Measurements from ENCODE around the gene TSPAN17. TPM values are rescaled to one million over a fixed set of nuclear protein-coding genes. Genes with fewer than 3 reads are reported as not detected.

TSPAN17 gene
- total RNA-seq, 5 donors from 2014 or later (not counting 1 experiment from before 2014, with no cell fraction given): 20.2 to 39.3 (median 30.0) TPM

DNA sequence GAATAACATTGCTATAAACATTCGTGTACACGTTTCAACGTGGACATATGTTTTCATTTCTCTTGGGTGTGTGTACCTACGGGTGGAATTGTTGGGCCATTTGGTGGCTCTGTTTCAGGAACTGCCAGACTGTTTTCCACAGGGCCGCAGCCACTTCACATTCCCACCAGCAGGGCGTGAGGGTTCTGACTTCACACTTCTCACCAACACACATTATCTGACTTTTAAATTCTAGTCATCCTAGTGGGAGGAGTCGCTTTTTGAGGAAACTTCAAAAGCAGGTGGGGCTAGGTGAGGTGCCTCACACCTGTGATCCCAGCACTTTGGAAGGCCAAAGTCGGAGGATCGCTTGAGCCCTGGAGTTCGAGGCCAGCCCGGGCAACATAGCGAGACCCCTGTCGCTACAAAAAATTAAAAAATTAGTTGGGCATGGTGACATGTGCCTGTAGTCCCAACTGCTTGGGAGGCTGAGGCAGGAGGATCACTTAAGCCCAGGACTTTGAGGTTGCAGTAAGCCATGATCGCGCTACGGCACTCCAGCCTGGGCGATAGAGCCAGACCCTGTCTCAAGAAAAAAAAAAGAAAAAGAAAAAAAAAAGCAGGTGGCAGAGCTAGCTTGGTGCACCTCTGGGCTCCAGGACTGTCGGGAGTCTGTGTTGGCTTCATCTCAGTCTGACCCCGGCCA lies 28.5 kb downstream of the TSPAN17 start:
- peaks cover 42 to 54% of the 10 kb centered on the region in 2 donors for H3K27me3 Mint-ChIP-seq

DNA sequence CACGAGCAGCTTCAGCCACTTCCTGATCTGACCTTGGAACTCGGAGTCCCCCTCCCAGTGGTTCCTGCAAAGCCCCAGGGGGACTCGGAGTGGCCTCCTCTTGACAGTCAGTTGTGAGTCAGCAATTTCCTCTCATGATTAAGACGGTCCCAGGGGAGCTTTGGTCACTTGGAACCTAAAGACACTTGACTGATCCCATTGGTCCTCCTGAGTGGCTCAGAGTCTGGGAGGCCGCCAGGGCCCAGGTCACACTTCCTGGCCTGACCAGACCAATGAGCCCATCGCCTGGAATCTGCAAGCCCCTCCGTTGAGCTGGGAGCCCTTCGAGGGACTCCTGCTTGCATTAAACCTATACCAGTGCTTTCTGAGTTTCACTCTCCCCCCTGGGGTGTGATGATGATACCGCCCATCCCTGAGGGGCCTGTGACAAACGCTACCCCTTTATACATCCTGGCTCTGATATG lies 29.1 kb downstream of the TSPAN17 start:
- H3K27ac Mint-ChIP-seq: no peak overlapping the region
- no peak overlapping the region for H3K27ac ChIP-seq (ENCODE audit: low read length)
- no peaks in the 10 kb centered on the region for H3K36me3 Mint-ChIP-seq
- WGBS (ENCODE audit: insufficient coverage): 50% methylated on average over 8 of the region's 10 CpGs
- no peaks in the 10 kb centered on the region for H3K4me1 Mint-ChIP-seq
- no peak overlapping the region for H3K4me3 ChIP-seq (ENCODE audit: control insufficient read depth in 1 of 2, extremely low read depth in 1 of 2, low read length in 1 of 2)
- H3K4me1 ChIP-seq (ENCODE audit: control insufficient read depth in 1 of 2, extremely low read depth in 1 of 2, insufficient read depth in 2 of 2, low read length in 2 of 2): peaks cover 0 to 6% of the 10 kb centered on the region in 2 experiments
- ChIA-PET POLR2A (no interaction called here), CTCF (interaction anchor here in 1 of 2 donors (0.7 to 1.3 kb wide), 2 partner anchors 16 to 1551 kb away, joined by 3 read pairs; no protein-coding TSS in a partner anchor)
- H3K27me3 Mint-ChIP-seq: peaks cover 39 to 52% of the 10 kb centered on the region in 2 donors
- no peaks in the 10 kb centered on the region for H3K9me3 ChIP-seq
- H3K36me3 ChIP-seq (ENCODE audit: control insufficient read depth in 2 of 2, extremely low read depth in 1 of 2, insufficient read depth in 1 of 2, low read length in 1 of 2): no peaks in the 10 kb centered on the region
- H3K27me3 ChIP-seq (replicated peaks in 1 of 2; ENCODE audit: control insufficient read depth in 2 of 2, extremely low read depth in 1 of 2, insufficient read depth in 2 of 2, low read length in 1 of 2): peaks cover 9 to 74% of the 10 kb centered on the region in 2 experiments
- DNase-seq (no peak), ATAC-seq (replicated peaks in 1 of 4) (no peak)
- no peak overlapping the region for H3K4me3 Mint-ChIP-seq
- H3K9me3 Mint-ChIP-seq: no peaks in the 10 kb centered on the region

More for the DNA sequence above, 28.5 kb downstream of the TSPAN17 start:
- no peaks in the 10 kb centered on the region for H3K36me3 Mint-ChIP-seq
- Histone ChIP-seq H3K27me3 (replicated peaks in 1 of 2; ENCODE audit: control insufficient read depth in 2 of 2, extremely low read depth in 1 of 2, insufficient read depth in 2 of 2, low read length in 1 of 2) (peaks cover 6 to 72% of the 10 kb centered on the region in 2 experiments), H3K27ac (ENCODE audit: low read length) (no peak overlapping the region), H3K36me3 (ENCODE audit: control insufficient read depth in 2 of 2, extremely low read depth in 1 of 2, insufficient read depth in 1 of 2, low read length in 1 of 2) (no peaks in the 10 kb centered on the region), H3K9me3 (no peaks in the 10 kb centered on the region), H3K4me1 (ENCODE audit: control insufficient read depth in 1 of 2, extremely low read depth in 1 of 2, insufficient read depth in 2 of 2, low read length in 2 of 2) (peaks cover 0 to 6% of the 10 kb centered on the region in 2 experiments), H3K4me3 (ENCODE audit: control insufficient read depth in 1 of 2, extremely low read depth in 1 of 2, low read length in 1 of 2) (no peak overlapping the region)
- H3K27ac Mint-ChIP-seq: no peak overlapping the region
- no peaks in the 10 kb centered on the region for H3K9me3 Mint-ChIP-seq
- ChIA-PET POLR2A (no interaction called here), CTCF (interaction anchor here in 1 of 2 donors (0.7 kb wide), 1 partner anchor 1551 kb away, joined by 3 read pairs; no protein-coding TSS in a partner anchor)
- ATAC-seq (replicated peaks in 1 of 4) (no peak), DNase-seq (no peak)
- H3K4me1 Mint-ChIP-seq: no peaks in the 10 kb centered on the region
- H3K4me3 Mint-ChIP-seq: no peak overlapping the region
- WGBS (ENCODE audit: insufficient coverage): 80% methylated on average over 11 of the region's 19 CpGs

DNA sequence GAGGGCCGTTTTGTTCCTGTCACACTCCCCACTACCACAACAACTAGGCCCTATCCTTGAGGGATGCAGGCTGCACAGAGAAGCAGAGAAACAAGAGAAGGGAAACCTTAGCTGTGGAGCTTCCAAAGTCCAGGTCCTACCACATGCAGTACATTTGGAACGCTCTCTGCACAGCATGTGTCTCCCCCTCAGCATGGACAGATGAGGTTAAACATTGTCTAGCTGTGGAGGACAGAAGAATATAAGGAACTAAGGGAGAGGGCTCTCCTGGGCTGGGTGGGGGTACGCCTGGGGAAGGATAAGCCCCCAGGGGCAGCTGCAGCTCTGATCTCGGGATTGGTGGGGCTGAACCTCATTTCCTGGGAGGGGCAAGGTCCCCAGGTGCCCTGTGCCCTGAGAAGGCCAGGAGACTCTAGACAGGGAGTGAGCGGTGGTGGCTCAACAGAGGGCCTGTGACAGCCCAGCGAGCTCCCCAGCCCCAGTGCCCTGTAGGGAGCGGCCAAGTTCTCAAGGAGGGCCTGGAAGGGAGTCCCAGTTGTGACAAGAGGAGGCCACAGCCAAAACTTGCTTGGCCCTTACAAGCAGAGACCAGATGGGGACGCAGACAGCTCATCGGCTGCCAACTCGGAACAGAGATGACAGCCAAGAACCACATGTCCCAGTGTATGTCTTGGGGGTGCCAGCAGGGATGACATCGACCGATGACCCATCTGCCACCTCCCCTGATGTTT lies 30.1 kb downstream of the TSPAN17 start:
- ChIA-PET CTCF (interaction anchor here in 1 of 2 donors (1.3 kb wide), 1 partner anchor 17 kb away, joined by 3 read pairs; no protein-coding TSS in a partner anchor), POLR2A (no interaction called here)
- Mint-ChIP-seq H3K27me3 (peaks cover 42 to 54% of the 10 kb centered on the region in 2 donors), H3K27ac (no peak overlapping the region), H3K4me3 (no peak overlapping the region), H3K36me3 (no peaks in the 10 kb centered on the region), H3K9me3 (no peaks in the 10 kb centered on the region), H3K4me1 (no peaks in the 10 kb centered on the region)
- no peaks in the 10 kb centered on the region for H3K36me3 ChIP-seq (ENCODE audit: control insufficient read depth in 2 of 2, extremely low read depth in 1 of 2, insufficient read depth in 1 of 2, low read length in 1 of 2)
- WGBS (ENCODE audit: insufficient coverage): 68% methylated on average over 8 of the region's 12 CpGs
- no peak overlapping the region for H3K27ac ChIP-seq (ENCODE audit: low read length)
- peaks cover 11 to 76% of the 10 kb centered on the region in 2 experiments for H3K27me3 ChIP-seq (replicated peaks in 1 of 2; ENCODE audit: control insufficient read depth in 2 of 2, extremely low read depth in 1 of 2, insufficient read depth in 2 of 2, low read length in 1 of 2)
- peaks cover 0 to 6% of the 10 kb centered on the region in 2 experiments for H3K4me1 ChIP-seq (ENCODE audit: control insufficient read depth in 1 of 2, extremely low read depth in 1 of 2, insufficient read depth in 2 of 2, low read length in 2 of 2)
- DNase-seq (no peak), ATAC-seq (replicated peaks in 1 of 4) (no peak)
- H3K9me3 ChIP-seq: no peaks in the 10 kb centered on the region
- no peak overlapping the region for H3K4me3 ChIP-seq (ENCODE audit: control insufficient read depth in 1 of 2, extremely low read depth in 1 of 2, low read length in 1 of 2)

- no peak overlapping the region for H3K27ac ChIP-seq (ENCODE audit: low read length)
- no peaks in the 10 kb centered on the region for H3K9me3 ChIP-seq
- DNase-seq (no peak), ATAC-seq (replicated peaks in 1 of 4) (no peak)
- H3K4me1 Mint-ChIP-seq: no peaks in the 10 kb centered on the region
- peaks cover 50 to 55% of the 10 kb centered on the region in 2 donors for H3K27me3 Mint-ChIP-seq
- 79% methylated on average over 5 of the region's 5 CpGs for WGBS (ENCODE audit: insufficient coverage)
- peaks cover 11 to 74% of the 10 kb centered on the region in 2 experiments for H3K27me3 ChIP-seq (replicated peaks in 1 of 2; ENCODE audit: control insufficient read depth in 2 of 2, extremely low read depth in 1 of 2, insufficient read depth in 2 of 2, low read length in 1 of 2)
- peak overlapping the region in 1 of 2 donors; percentile 52 for H3K27ac Mint-ChIP-seq
- H3K36me3 Mint-ChIP-seq: no peaks in the 10 kb centered on the region
- H3K4me1 ChIP-seq (ENCODE audit: control insufficient read depth in 1 of 2, extremely low read depth in 1 of 2, insufficient read depth in 2 of 2, low read length in 2 of 2): peaks cover 0 to 6% of the 10 kb centered on the region in 2 experiments
- ChIA-PET CTCF (no interaction called here), POLR2A (interaction anchor here in 1 of 2 donors (0.6 kb wide), 1 partner anchor 350 kb away, joined by 8 read pairs; no protein-coding TSS in a partner anchor)
- H3K4me3 ChIP-seq (ENCODE audit: control insufficient read depth in 1 of 2, extremely low read depth in 1 of 2, low read length in 1 of 2): no peak overlapping the region
- H3K9me3 Mint-ChIP-seq: no peaks in the 10 kb centered on the region
- no peaks in the 10 kb centered on the region for H3K36me3 ChIP-seq (ENCODE audit: control insufficient read depth in 2 of 2, extremely low read depth in 1 of 2, insufficient read depth in 1 of 2, low read length in 1 of 2)
- no peak overlapping the region for H3K4me3 Mint-ChIP-seq
These were observed 31.3 kb downstream of the TSPAN17 start for GRCh38 chr5:176678584-176678983.

DNA sequence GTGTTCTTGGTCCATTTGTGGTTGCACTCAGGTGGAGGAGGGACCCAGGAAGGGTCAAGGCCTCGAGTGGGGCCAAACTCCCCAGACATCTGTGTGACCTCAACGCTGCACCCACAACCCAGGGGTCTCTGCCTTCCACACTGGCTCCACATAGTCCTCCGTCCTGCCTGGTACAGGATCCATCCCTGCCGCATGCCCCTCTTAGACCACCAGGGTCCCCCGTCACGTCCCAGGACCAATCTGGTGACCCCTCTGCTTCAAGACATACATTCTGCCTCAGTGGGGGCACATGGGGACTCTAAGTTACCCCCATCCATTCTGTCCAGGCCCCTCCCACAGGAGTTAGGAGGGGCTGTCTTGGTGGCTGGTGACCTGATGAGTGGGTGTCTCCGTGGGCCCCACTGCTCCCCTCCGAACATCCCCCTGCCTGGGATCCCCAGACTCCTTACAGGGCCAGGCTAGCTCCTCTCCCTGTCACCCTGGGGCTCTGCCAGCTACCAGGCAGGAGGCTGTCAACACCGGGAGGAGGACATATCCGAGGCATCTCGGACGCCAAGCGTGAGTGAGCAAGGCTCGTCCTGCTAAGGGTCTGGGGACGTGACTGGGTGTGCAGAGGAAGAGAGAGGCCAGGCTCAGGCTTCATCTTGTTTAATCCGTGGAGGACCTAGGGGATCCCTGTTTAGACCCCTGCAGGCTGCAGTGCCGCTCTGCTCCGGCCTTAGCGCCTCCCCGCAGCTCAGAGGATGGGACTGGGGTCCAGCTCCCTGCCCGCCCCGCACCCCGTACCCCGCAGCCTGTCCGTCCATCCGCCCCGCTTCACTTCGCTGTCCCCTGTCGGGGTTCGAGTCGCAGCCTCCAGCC lies 32.3 kb downstream of the TSPAN17 start:
- Mint-ChIP-seq H3K9me3 (peaks cover 0 to 4% (median 3%) of the 10 kb centered on the region in 3 donors), H3K4me1 (no peaks in the 10 kb centered on the region), H3K27me3 (peaks cover 51 to 60% of the 10 kb centered on the region in 2 donors), H3K27ac (no peak overlapping the region), H3K4me3 (no peak overlapping the region), H3K36me3 (peaks cover 3% of the 10 kb centered on the region)
- H3K4me1 ChIP-seq (ENCODE audit: control insufficient read depth in 1 of 2, extremely low read depth in 1 of 2, insufficient read depth in 2 of 2, low read length in 2 of 2): no peaks in the 10 kb centered on the region
- ATAC-seq (replicated peaks in 1 of 4) (no peak), DNase-seq (no peak)
- peaks cover 13 to 68% of the 10 kb centered on the region in 2 experiments for H3K27me3 ChIP-seq (replicated peaks in 1 of 2; ENCODE audit: control insufficient read depth in 2 of 2, extremely low read depth in 1 of 2, insufficient read depth in 2 of 2, low read length in 1 of 2)
- no peaks in the 10 kb centered on the region for H3K36me3 ChIP-seq (ENCODE audit: control insufficient read depth in 2 of 2, extremely low read depth in 1 of 2, insufficient read depth in 1 of 2, low read length in 1 of 2)
- ChIA-PET POLR2A (no interaction called here), CTCF (no interaction called here)
- H3K27ac ChIP-seq (ENCODE audit: low read length): no peak overlapping the region
- no peaks in the 10 kb centered on the region for H3K9me3 ChIP-seq
- 21% methylated on average over 27 of the region's 31 CpGs for WGBS (ENCODE audit: insufficient coverage)
- no peak overlapping the region for H3K4me3 ChIP-seq (ENCODE audit: control insufficient read depth in 1 of 2, extremely low read depth in 1 of 2, low read length in 1 of 2)

GRCh38 chr5:176680226-176680563 lies 32.9 kb downstream of the TSPAN17 start:
- Histone ChIP-seq H3K4me3 (ENCODE audit: control insufficient read depth in 1 of 2, extremely low read depth in 1 of 2, low read length in 1 of 2) (no peak overlapping the region), H3K36me3 (ENCODE audit: control insufficient read depth in 2 of 2, extremely low read depth in 1 of 2, insufficient read depth in 1 of 2, low read length in 1 of 2) (no peaks in the 10 kb centered on the region), H3K4me1 (ENCODE audit: control insufficient read depth in 1 of 2, extremely low read depth in 1 of 2, insufficient read depth in 2 of 2, low read length in 2 of 2) (no peaks in the 10 kb centered on the region), H3K27ac (ENCODE audit: low read length) (no peak overlapping the region), H3K27me3 (replicated peaks in 1 of 2; ENCODE audit: control insufficient read depth in 2 of 2, extremely low read depth in 1 of 2, insufficient read depth in 2 of 2, low read length in 1 of 2) (peaks cover 13 to 71% of the 10 kb centered on the region in 2 experiments), H3K9me3 (no peaks in the 10 kb centered on the region)
- ChIA-PET POLR2A (no interaction called here), CTCF (no interaction called here)
- no peak for DNase-seq
- H3K27me3 Mint-ChIP-seq: peaks cover 55 to 60% of the 10 kb centered on the region in 2 donors
- H3K9me3 Mint-ChIP-seq: peaks cover 5 to 8% (median 5%) of the 10 kb centered on the region in 3 donors
- 8% methylated on average over 32 of the region's 33 CpGs for WGBS (ENCODE audit: insufficient coverage)
- no peak overlapping the region for H3K27ac Mint-ChIP-seq
- no peak overlapping the region for H3K4me3 Mint-ChIP-seq
- no peaks in the 10 kb centered on the region for H3K4me1 Mint-ChIP-seq
- H3K36me3 Mint-ChIP-seq: peaks cover 3% of the 10 kb centered on the region
- no peak for ATAC-seq (replicated peaks in 1 of 4)
